ENCODE results near the gene ACTA2. TPM values are rescaled to one million over a fixed set of nuclear protein-coding genes. Genes with fewer than 3 reads are reported as not detected.

Gene ACTA2
- total and polyA plus RNA-seq, 4 donors = 13.2 to 182 (median 73.6) TPM

- Histone ChIP-seq H3K36me3 (ENCODE audit: control insufficient read depth in 4 of 4, insufficient read depth in 3 of 4, low read depth in 1 of 4, low read length in 3 of 4) (no peaks in the 10 kb centered on the region), H3K4me3 (ENCODE audit: low read depth in 1 of 3, low read length in 3 of 3) (no peak overlapping the region), H3K27ac (ENCODE audit: low read depth in 1 of 2, low read length in 2 of 2) (peak overlapping the region in 1 of 2 donors; percentile 11), H3K4me1 (ENCODE audit: control insufficient read depth in 4 of 4, insufficient read depth in 4 of 4, low read length in 3 of 4) (peaks cover 7 to 17% (median 14%) of the 10 kb centered on the region in 4 donors), H3K27me3 (ENCODE audit: control insufficient read depth in 4 of 4, insufficient read depth in 4 of 4, low read length in 3 of 4) (no peaks in the 10 kb centered on the region), H3K9me3 (ENCODE audit: control insufficient read depth in 4 of 4, low read length in 3 of 4) (no peaks in the 10 kb centered on the region), H3K9ac (ENCODE audit: low read depth in 1 of 2, low read length in 2 of 2) (no peak overlapping the region)
- no peak for TF ChIP-seq YY1 (IDR thresholded peaks at IDR 0.05)
- TF ChIP-seq EGR1 (IDR thresholded peaks at IDR 0.05; ENCODE audit: low read depth in 2 of 2) = no peak
- TF ChIP-seq ATF3 (IDR thresholded peaks at IDR 0.05) = no peak
- peak; percentile 76 to 86 for TF ChIP-seq RXRA (IDR thresholded peaks at IDR 0.05)
- peak; percentile 66 for TF ChIP-seq NR2F2 (IDR thresholded peaks at IDR 0.05)
- TF ChIP-seq ZBTB33 (IDR thresholded peaks at IDR 0.05) = no peak
- TF ChIP-seq HNF4G (IDR thresholded peaks at IDR 0.05) = no peak
- TF ChIP-seq MAX (IDR thresholded peaks at IDR 0.05) = no peak
- TF ChIP-seq FOXA2 (IDR thresholded peaks at IDR 0.05) = no peak
- TF ChIP-seq SP1 (IDR thresholded peaks at IDR 0.05) = peak; percentile 56
- TF ChIP-seq GABPA (IDR thresholded peaks at IDR 0.05 in 1 of 2, conservative IDR thresholded peaks at IDR 0.05 in 1 of 2) = no peak
- TF ChIP-seq RAD21 (IDR thresholded peaks at IDR 0.05) = no peak
- TF ChIP-seq TAF1 (conservative IDR thresholded peaks at IDR 0.05) = no peak
- peak; percentile 16 to 30 for TF ChIP-seq HNF4A (conservative IDR thresholded peaks at IDR 0.05)
- no peak for TF ChIP-seq REST (IDR thresholded peaks at IDR 0.05)
- TF ChIP-seq FOXA1 (IDR thresholded peaks at IDR 0.05) = no peak
- peak; percentile 52 for TF ChIP-seq JUND (IDR thresholded peaks at IDR 0.05)
- no peak for TF ChIP-seq CTCF (IDR thresholded peaks at IDR 0.05; ENCODE audit: low read depth, low read length, missing input control)
- no peak for DNase-seq (ENCODE audit: low spot score)
- WGBS = 81% methylated on average over 4 of the region's 4 CpGs
Observed at GRCh38 chr10:88896372-88896993, 56.1 kb downstream of the ACTA2 start.
